Suppressor macrophage treated with lipopolysaccharide for 1 hour (primary cell): ENCODE measurements around the gene CXorf51A.
"Not testable (repeated sequence)": the region's sequence is repeated elsewhere in the genome, so short reads cannot be mapped to it uniquely, and the experiment has no call there.

ENCODE experiments used
- DNase-seq, 3 donors: peaks; one replicate each; pipeline ENCODE4 v3.0.0-alpha.2; 2020 to 2022

Gene CXorf51A

DNA sequence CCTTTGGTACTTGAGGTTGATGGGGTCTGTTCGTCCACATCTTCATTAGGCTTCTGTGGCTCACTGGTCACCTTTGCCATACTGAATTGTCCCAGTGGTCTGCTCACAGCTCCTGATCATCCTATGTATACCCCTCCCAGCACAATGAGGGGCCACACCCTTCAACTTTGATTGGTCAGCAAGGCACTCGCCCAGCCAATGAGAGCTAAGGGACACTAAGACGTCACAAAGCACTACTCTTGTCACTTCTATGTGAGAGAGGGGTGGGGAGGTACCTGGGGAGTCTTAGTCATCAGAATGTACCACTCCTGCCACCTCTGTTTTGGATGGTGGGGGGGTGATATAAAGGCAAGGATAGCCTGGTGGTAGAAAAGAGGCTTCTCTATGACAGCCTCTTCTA, at the start of gene CXorf51A:
CXorf51A (minus strand) TSS at position 101 of the 400 bp plus-strand sequence; CDS start at position 80, 21 bp downstream.
- DNase-seq = not testable (repeated sequence)

DNA sequence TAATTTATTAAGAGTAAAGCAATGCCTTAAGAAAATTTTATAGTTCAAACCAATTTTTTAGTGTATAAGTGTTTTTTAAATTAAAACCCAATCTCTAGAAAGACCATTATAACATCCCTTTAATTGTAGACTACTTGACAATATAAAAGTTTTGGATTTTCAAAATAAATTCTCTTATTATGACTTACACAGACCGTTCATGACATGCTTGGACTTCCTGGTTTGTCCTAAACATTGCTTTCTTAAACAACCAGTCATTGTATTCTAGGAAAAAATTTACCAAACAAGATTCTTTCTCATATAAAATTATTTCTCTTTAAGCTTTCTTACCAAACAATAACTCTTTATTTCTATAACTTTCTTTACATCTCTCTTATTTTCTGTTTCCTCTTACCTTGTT, 49.0 kb upstream of the CXorf51A start:
- DNase-seq = no peak

DNA sequence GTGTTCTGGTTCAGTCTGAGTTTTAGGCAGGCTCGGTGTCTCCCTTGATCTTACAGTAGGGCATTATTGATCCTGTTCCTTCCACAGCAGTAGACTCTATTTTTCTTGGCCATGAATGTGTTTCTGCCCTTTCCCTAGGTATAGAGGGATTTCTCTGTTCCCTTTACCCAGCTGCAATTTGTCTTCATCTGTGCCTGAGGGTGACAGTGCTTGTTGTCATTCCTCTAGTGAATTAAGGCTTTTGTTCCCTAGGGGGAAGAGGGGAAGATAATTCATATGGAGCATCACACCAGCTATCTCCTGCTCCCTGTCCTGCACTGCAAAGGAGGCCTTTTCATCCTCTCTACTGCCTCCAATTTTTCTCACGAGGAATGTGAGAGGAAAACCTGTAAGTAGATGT, 39.7 kb upstream of the CXorf51A start:
- no peak for DNase-seq

DNA sequence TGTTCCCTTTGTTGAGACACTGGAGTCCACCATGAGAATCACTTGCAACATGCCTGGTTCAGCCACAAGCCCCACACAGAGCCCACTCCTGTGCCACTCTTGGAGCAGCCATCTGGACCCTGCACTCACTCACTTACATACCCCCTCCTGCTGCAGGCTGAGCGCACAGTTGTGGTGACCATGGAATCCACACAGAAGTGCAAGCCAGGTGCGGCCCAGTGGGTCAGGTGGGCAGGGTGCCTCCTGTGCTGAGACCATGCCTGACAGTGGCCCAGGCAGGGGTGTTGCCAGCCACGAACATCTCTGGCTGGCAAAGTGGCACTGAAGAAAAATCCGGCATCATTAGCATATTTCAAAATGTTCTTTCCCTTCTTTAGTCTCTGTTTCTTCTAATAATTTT, 17.4 kb upstream of the CXorf51A start:
- no peak for DNase-seq

DNA sequence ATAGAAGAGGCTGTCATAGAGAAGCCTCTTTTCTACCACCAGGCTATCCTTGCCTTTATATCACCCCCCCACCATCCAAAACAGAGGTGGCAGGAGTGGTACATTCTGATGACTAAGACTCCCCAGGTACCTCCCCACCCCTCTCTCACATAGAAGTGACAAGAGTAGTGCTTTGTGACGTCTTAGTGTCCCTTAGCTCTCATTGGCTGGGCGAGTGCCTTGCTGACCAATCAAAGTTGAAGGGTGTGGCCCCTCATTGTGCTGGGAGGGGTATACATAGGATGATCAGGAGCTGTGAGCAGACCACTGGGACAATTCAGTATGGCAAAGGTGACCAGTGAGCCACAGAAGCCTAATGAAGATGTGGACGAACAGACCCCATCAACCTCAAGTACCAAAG, 5.1 kb downstream of the CXorf51A start, which contains the start of gene CXorf51B:
CXorf51B (plus strand) TSS at position 301 of the 400 bp plus-strand sequence; CDS start at position 322, 21 bp downstream.
- not testable (repeated sequence) for DNase-seq
